Parietal lobe (tissue), 1 donor: ENCODE measurements around the gene FIBP. TPM values are rescaled to one million over a fixed set of nuclear protein-coding genes. Genes with fewer than 3 reads are reported as not detected.

Experiments used
- total RNA-seq: library from RNA; depleted of rRNA; stranded (reverse); fragments of >200 nt; gene quantifications from one replicate; pipeline ENCODE4 v1.2.3, GENCODE V29; 2014

Gene FIBP
- 121 TPM for total RNA-seq

DNA sequence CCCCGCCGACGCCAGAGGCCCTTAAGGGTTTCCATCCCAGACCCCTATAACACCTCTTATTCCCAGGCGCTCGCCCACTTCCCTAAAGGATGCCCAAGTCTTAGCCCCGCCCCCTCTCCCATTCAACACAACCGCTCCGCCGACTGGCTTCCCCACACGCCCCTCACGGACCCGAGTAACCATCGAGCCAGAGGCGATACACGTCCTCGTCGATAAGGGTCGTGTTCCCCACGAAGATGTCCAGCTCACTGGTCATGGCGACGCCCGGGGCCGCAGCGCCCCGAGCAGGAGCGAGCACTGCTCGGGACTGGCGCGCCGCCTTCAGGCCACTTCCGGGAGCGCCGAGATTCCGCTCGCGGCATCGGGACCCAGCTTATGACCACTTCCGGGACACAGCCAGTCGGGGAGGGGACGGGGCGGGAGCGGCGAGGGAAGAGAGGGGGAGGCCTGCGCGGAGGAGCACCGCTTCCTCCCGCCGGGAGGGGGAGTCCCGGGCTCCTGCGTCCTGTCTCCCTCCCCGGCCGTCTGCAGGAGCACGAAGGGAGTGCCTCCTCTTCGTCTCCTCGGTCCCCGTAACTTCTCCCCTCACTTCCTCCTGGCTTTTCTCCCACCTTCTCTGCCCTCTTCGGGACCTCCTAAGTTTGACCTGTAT lies at the start of gene FIBP:
Gene FIBP, minus strand, starts transcription at position 309 of the 652 bp plus-strand sequence. Its CDS starts 53 bp downstream, at position 256.

DNA sequence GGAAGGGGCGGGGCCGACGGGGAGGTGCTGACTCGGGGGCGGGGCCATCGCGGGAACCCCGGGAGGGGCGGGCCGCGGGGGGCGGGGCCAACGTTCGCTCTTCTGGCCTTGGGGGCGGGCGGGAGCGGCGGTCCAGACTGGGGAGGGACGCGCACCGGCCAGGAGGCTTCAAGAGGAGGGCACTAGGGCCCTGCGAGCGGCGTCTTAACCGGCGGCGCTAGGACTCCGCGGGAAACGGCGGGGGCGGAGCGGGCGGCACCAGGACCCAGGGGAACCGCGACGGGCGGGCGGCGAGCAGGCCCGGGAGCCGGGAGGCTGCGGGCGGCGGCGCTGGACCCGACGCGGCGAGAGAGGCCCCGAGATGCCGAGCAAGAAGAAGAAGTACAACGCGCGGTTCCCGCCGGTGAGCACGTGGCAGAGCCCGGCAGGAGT lies 30.9 kb upstream of the FIBP start, which contains the start of gene DRAP1:
Gene DRAP1, plus strand, starts transcription at position 286 of the 432 bp plus-strand sequence. Its CDS starts 76 bp downstream, at position 362.

DNA sequence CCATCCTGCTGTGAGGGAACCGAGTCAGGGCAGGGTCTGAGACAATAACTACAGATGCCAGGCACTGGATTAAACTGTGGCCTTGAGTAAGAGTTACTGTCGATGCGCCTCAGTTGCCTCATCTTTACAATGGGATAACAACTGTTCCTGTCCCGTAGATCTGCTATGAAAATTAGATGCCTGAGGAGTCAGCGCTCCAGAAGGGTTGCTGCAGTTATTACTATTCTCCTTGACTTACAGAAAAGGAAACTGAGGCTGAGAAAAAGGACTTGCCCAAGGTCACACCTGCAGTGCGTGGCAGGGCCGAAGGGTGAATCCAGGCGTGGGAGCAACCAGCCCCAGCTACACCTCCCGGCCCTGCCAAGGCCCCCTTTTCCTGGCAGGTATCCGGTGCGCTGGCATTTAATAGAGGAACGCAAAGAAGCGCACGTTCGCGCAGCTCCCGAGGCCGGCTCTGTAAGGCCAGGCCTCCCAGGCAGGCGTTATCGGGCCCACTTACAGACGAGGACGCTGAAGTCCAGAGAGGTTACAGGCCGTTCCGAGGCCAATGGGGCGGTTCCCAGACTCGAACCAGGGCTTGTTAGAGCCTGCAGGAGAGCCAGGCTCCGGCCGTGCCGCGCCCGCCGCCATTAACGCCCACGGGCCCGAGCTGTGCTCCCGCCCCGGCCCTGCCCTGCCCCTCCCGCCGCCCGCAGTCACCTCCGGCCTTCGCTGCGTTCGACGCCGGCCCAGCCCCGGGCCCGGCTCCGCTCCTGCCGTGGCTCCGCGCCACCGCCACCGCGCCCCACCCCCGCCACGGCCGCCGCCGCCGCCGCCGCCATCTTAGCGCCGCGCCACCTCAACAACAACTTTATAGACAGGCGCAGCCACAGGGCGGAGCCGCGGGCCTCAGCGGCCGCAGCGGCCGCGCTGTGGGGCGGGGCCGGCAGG lies 30.2 kb upstream of the FIBP start, which contains the start of gene C11orf68:
Gene C11orf68, minus strand, starts transcription at position 852 of the 930 bp plus-strand sequence. Its CDS starts 31 bp downstream, at position 821.

DNA sequence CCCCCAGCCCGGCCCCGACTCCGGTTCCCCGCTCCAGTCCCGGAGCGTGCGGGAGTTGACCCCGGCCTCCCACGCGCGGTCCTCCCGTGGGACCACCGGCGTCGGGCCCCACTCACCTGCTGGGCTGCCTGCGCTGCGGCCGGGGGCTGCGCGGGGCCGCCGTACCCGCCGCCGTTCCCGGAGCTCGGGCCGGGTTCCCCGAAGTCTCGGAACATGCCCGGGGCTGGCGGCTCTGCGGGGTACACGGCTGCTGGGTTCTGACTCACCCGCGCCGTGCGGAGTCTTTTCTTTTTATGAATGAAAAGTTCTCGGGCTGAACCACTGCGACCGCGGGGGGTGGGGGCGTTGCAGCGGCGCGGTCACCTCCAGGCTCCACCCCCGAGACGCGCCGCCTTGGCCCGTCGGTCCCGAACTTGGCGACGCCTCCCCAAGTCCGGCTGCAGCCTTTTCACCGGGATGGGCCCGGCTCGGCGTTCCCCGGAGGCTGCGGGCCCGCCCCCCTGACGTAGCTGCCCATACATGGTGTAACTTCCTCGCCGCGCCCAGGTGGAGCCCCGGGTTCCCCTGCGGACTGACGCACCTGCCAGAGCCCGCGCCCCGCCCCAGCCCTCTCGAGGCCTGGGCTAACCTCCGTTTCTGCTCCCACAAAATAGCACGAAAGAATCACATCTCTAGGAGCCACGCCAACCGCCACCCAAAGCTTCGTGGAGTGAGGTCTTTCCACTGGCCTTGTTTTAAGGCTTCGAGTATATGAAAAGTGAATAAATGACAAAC lies 12.0 kb upstream of the FIBP start, which contains the start of gene FOSL1:
Gene FOSL1, minus strand, starts transcription at position 264 of the 774 bp plus-strand sequence. Its CDS starts 49 bp downstream, at position 215.

DNA sequence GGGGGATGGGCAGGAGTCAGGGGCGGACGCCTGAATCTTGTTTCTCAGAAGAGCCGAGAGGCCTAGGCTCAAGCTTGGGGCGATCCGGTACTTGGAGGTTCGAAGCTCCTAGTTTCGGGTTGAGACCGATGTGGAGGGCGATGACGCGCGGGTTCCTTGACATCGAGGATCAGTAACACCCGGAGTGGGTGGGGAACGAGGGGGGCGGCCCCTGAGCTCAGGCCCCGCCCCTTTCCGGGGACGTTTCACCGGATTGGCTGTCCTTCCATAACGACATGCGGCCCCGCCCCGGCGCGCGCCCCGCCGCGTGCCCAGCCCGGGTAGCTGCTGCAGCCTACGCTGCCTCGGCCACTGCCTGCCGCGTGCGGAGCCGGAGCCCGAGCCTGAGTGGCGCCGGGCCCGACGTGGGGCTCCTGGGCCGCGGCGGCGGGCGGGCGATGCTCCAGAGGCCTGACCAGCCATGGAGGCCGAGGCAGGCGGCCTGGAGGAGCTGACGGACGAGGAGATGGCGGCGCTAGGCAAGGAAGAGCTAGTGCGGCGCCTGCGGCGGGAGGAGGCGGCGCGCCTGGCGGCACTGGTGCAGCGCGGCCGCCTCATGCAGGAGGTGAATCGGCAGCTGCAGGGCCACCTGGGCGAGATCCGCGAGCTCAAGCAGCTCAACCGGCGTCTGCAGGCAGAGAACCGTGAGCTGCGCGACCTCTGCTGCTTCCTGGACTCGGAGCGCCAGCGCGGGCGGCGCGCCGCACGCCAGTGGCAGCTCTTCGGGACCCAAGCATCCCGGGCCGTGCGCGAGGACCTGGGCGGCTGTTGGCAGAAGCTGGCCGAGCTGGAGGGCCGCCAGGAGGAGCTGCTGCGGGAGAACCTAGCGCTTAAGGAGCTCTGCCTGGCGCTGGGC lies 2.3 kb upstream of the FIBP start, which contains the start of gene CCDC85B:
Gene CCDC85B, plus strand, starts transcription at position 350 of the 895 bp plus-strand sequence. Its CDS starts 111 bp downstream, at position 461.

DNA sequence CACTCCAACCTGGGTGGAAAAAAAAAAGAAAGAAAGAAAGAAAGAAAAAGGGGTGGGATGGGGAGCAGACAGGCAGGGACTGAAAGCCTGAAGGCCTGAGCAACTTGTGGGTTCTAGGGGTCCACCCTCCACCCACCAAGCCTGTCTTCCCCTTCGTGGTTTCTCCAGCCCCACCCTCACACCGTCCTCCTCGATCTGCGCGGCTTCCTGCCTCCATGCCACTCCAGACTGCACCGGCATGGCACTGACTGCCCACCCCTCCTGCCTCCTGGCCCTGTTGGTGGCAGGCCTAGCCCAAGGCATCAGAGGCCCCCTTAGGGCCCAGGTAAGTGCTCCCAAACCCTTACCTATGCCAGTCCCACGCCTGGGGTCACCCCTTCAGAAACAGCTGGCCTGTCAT lies 8.7 kb downstream of the FIBP start, which contains the start of gene CTSW:
Gene CTSW, plus strand, starts transcription at position 221 of the 400 bp plus-strand sequence. Its CDS starts 18 bp downstream, at position 239.

DNA sequence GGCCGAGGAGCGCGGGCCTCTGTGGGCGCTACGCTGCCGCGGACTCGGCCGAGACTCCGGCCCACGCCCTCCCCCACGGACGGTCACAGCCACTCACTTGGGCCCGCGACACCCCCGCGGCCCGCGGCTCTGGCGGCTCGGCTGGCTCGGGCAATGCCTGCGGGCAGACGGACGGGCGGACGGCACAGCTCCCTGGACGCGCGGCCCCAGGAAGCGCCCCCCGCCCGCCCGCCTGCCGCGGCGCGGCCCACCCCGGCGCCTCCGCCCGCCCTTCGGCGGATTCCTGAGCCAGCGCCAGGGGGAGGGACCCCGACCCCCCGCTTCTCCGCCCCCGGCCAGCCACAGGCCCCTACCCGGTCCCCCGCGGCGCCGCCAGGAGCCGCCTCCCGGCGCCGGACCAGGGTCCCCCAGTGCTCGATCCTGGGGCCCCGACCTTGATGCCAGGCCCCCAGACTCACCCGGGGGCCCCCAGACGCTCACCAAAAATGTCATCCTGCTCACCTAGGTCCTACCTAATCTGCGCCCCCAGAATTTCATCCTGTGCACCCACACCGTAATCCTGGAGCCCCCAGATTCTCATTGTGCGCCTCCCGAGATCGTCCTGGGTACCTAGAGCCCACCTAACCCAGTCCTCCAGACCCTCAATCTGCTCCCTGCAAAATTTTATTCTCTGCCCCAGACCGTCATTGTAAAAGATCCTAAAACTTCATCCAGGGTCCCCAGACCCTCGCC lies 15.5 kb downstream of the FIBP start, which contains the start of gene EFEMP2:
Gene EFEMP2, minus strand, starts transcription at position 215 of the 732 bp plus-strand sequence. CDS start 446 bp downstream, outside the sequence.

DNA sequence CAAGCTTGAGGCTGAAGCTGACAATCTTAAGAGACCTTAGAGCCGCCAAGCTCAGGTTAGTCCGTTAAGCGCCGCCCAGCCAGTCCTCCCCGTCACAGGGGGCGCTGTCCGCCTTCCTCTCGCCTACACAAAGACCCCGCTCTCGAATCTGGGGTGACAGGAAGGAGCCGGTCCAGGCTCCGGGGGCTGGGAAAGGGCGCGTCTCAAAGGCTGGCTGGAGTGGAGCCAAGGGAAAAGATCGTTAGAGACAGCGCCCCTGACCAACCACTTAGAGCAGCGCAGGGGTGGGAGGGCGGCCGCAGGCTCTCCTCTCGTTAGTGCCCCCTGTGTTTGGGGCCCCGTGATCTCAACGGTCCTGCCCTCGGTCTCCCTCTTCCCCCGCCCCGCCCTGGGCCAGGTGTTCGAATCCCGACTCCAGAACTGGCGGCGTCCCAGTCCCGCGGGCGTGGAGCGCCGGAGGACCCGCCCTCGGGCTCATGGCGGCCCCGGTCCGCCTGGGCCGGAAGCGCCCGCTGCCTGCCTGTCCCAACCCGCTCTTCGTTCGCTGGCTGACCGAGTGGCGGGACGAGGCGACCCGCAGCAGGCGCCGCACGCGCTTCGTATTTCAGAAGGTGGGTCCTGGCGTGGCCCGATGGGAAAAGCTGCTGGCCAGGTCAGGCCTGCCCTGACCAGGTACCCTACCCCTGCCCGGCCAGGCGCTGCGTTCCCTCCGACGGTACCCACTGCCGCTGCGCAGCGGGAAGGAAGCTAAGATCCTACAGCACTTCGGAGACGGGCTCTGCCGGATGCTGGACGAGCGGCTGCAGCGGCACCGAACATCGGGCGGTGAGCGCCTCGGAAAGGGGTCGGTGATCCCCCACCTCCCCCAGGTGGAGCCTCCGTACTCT lies 27.8 kb downstream of the FIBP start, which contains the start of gene MUS81:
Gene MUS81, plus strand, starts transcription at position 156 of the 887 bp plus-strand sequence. Its CDS starts 321 bp downstream, at position 477.

DNA sequence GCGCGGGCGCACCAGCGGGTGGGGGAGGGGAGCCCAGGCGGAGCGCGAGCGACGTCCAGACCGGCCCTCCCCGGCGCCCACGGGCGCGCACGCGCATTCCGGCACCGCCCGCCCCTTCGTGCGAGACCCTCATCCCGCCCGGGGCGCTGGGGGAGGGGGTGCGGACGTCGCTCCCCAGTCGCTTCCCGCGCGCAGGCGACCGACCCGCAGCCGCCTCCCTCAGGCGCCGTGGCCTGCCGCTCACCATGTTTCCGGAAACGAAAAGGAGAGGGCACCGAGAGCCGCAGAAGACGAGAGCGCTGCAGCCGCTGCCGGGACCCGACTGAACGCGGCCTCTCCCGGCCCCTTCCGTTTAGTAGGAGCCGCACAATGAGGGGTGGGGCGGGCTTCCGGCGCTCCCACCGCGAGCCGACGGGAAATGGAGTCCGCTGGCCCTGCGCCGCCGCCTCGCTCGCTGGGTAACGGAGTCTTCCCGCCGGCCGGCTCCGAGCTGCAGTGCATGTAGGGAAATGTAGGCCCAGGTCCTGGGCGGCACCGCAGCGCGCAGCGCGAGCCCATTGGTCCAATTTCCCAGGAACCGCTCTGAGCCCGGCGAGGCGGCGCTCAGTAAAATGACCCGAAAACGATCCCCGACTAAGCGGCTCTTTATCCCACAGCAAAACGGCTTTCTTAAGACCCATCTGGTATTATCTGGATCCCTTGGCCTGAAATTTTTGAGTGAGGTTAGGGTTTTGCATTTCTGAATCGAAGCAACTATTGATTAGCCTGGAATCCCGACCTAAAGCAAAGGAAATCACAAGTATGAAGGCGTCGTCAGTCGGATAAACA lies 30.2 kb downstream of the FIBP start, which contains the start of gene CFL1:
Gene CFL1, minus strand, starts transcription at position 328 of the 828 bp plus-strand sequence. Its CDS starts 81 bp downstream, at position 247.

Other genes starting within 250 kb of the FIBP start
- gene RELA, start 225.6 kb downstream of the FIBP start, total RNA-seq, result 30.7 TPM
- gene KAT5, start 176.2 kb downstream of the FIBP start, total RNA-seq, result 46.0 TPM
- 17.2 TPM for gene RNASEH2C, start 167.7 kb downstream of the FIBP start, total RNA-seq
- gene AP5B1, start 107.5 kb downstream of the FIBP start, total RNA-seq, result 8.8 TPM
- not detected for gene OVOL1, start 101.4 kb downstream of the FIBP start, total RNA-seq
- 20.7 TPM for gene SNX32, start 54.5 kb downstream of the FIBP start, total RNA-seq
- gene CFL1, start 30.3 kb downstream of the FIBP start, total RNA-seq, result 647 TPM
- gene MUS81, start 28.0 kb downstream of the FIBP start, total RNA-seq, result 70.4 TPM
- 18.8 TPM for gene EFEMP2, start 15.7 kb downstream of the FIBP start, total RNA-seq
- gene CTSW, start 8.6 kb downstream of the FIBP start, total RNA-seq, result not detected
- gene CCDC85B, start 2.2 kb upstream of the FIBP start, total RNA-seq, result 9.1 TPM
- not detected for gene FOSL1, start 11.9 kb upstream of the FIBP start, total RNA-seq
- 11.6 TPM for gene C11orf68, start 30.6 kb upstream of the FIBP start, total RNA-seq
- gene DRAP1, start 31.0 kb upstream of the FIBP start, total RNA-seq, result 61.7 TPM
- not detected for gene TSGA10IP, start 57.0 kb upstream of the FIBP start, total RNA-seq
- gene SART1, start 73.3 kb upstream of the FIBP start, total RNA-seq, result 41.9 TPM
- gene EIF1AD, start 113.7 kb upstream of the FIBP start, total RNA-seq, result 33.5 TPM
- 16.9 TPM for gene BANF1, start 114.0 kb upstream of the FIBP start, total RNA-seq
- gene CST6, start 123.5 kb upstream of the FIBP start, total RNA-seq, result not detected
- gene CATSPER1, start 138.0 kb upstream of the FIBP start, total RNA-seq, result not detected
- gene GAL3ST3, start 160.7 kb upstream of the FIBP start, total RNA-seq, result 17.2 TPM
- 125 TPM for gene SF3B2, start 163.9 kb upstream of the FIBP start, total RNA-seq
- 101 TPM for gene PACS1, start 181.8 kb upstream of the FIBP start, total RNA-seq